ENCODE results near the gene FBXO2. TPM values are rescaled to one million over a fixed set of nuclear protein-coding genes. Genes with fewer than 3 reads are reported as not detected.

The FBXO2 gene
- polyA plus RNA-seq, 1 donor (not counting 4 experiments of a cell fraction or from before 2014, with no cell fraction given) = 42.2 TPM

DNA sequence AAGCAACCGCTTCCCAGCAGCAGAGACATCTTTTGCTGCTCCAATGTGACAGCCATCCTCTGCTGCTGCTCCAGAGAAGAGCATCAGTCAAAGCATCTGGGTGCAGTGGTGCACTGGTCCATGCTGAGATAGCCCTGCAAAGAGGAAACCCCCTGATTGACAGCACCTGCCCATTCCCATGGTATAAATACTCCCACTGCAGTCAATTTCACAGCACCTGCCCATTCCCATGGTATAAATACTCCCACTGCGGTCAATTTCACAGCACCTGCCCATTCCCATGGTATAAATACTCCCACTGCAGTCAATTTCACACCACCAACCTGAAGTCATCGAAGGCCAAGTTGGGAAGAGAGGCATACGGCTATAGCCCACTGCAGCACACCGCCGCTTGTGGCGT is 25.5 kb downstream of the FBXO2 start:
- Histone ChIP-seq H3K27me3 (ENCODE audit: control insufficient read depth, extremely low read depth, insufficient read depth, low read length) (peaks cover 3% of the 10 kb centered on the region), H3K36me3 (ENCODE audit: control insufficient read depth in 2 of 2, extremely low read depth in 1 of 2, insufficient read depth in 2 of 2, low read length in 2 of 2) (no peaks in the 10 kb centered on the region), H3K27ac (ENCODE audit: control insufficient read depth, insufficient read depth, low read length) (no peak overlapping the region), H2AFZ (ENCODE audit: control insufficient read depth, low read length) (no peak overlapping the region), H3K79me2 (ENCODE audit: control insufficient read depth, insufficient read depth, low read length) (no peaks in the 10 kb centered on the region), H4K20me1 (ENCODE audit: control insufficient read depth, extremely low read depth, insufficient read depth, low read length) (no peaks in the 10 kb centered on the region), H3K9me1 (ENCODE audit: control insufficient read depth, extremely low read depth, insufficient read depth, low read length) (no peaks in the 10 kb centered on the region), H3K9me3 (ENCODE audit: control insufficient read depth, low read depth, low read length) (no peaks in the 10 kb centered on the region), H3K9ac (ENCODE audit: control insufficient read depth, extremely low read depth, insufficient read depth, low read length) (no peak overlapping the region), H3K4me2 (ENCODE audit: control insufficient read depth, extremely low read depth, insufficient read depth, low read depth, low read length) (no peak overlapping the region), H3K4me1 (ENCODE audit: control insufficient read depth, extremely low read depth, insufficient read depth, low read length) (no peaks in the 10 kb centered on the region), H3K4me3 (ENCODE audit: control insufficient read depth in 2 of 3, extremely low read depth in 1 of 3, insufficient read depth in 2 of 3, low read depth in 1 of 3, low read length in 3 of 3) (no peak overlapping the region)
- dilution Hi-C loops (cut with MboI; ENCODE audit: extremely low pct_ligation_motif_present, low sequenced_read_pairs) = no loop called here
- TF ChIP-seq EZH2 (IDR thresholded peaks at IDR 0.05; ENCODE audit: low read length) = no peak
- TF ChIP-seq, protein P1, sequence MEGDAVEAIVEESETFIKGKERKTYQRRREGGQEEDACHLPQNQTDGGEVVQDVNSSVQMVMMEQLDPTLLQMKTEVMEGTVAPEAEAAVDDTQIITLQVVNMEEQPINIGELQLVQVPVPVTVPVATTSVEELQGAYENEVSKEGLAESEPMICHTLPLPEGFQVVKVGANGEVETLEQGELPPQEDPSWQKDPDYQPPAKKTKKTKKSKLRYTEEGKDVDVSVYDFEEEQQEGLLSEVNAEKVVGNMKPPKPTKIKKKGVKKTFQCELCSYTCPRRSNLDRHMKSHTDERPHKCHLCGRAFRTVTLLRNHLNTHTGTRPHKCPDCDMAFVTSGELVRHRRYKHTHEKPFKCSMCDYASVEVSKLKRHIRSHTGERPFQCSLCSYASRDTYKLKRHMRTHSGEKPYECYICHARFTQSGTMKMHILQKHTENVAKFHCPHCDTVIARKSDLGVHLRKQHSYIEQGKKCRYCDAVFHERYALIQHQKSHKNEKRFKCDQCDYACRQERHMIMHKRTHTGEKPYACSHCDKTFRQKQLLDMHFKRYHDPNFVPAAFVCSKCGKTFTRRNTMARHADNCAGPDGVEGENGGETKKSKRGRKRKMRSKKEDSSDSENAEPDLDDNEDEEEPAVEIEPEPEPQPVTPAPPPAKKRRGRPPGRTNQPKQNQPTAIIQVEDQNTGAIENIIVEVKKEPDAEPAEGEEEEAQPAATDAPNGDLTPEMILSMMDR (optimal IDR thresholded peaks at IDR 0.05 in 1 of 3, IDR thresholded peaks at IDR 0.05 in 1 of 3, conservative IDR thresholded peaks at IDR 0.05 in 1 of 3; ENCODE audit: extremely low read depth in 1 of 3, insufficient read depth in 2 of 3, low read length in 3 of 3) = no peak
- FAIRE-seq = no peak
- no peak for DNase-seq (ENCODE audit: low read depth, low spot score)

DNA sequence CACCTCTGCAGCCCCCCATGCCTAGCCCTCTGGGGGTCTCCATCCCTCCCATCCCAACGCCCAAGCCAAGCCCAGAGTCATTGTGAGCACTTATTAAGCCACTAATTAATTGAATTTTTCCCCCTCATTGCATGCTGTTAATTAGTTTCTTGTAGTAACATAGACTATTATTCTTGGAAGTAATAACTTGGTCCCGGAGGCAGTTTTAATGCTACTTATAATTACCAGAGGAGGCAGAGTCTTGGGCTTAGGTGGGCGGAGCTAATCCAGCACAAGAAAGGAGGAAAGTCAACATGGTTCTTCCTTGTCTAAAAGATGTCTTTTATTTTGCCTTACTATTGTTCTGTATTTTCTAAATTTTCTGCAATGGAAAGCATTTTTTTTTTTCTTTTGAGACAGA is 27.7 kb downstream of the FBXO2 start:
- Histone ChIP-seq H3K9ac (ENCODE audit: control insufficient read depth, extremely low read depth, insufficient read depth, low read length) (no peak overlapping the region), H2AFZ (ENCODE audit: control insufficient read depth, low read length) (no peak overlapping the region), H3K4me1 (ENCODE audit: control insufficient read depth, extremely low read depth, insufficient read depth, low read length) (no peaks in the 10 kb centered on the region), H3K27me3 (ENCODE audit: control insufficient read depth, extremely low read depth, insufficient read depth, low read length) (peaks cover 3% of the 10 kb centered on the region), H3K9me1 (ENCODE audit: control insufficient read depth, extremely low read depth, insufficient read depth, low read length) (no peaks in the 10 kb centered on the region), H3K27ac (ENCODE audit: control insufficient read depth, insufficient read depth, low read length) (no peak overlapping the region), H3K4me3 (ENCODE audit: control insufficient read depth in 2 of 3, extremely low read depth in 1 of 3, insufficient read depth in 2 of 3, low read depth in 1 of 3, low read length in 3 of 3) (no peak overlapping the region), H3K79me2 (ENCODE audit: control insufficient read depth, insufficient read depth, low read length) (no peaks in the 10 kb centered on the region), H3K4me2 (ENCODE audit: control insufficient read depth, extremely low read depth, insufficient read depth, low read depth, low read length) (no peak overlapping the region), H3K9me3 (ENCODE audit: control insufficient read depth, low read depth, low read length) (no peaks in the 10 kb centered on the region), H3K36me3 (ENCODE audit: control insufficient read depth in 2 of 2, extremely low read depth in 1 of 2, insufficient read depth in 2 of 2, low read length in 2 of 2) (no peaks in the 10 kb centered on the region), H4K20me1 (ENCODE audit: control insufficient read depth, extremely low read depth, insufficient read depth, low read length) (no peaks in the 10 kb centered on the region)
- DNase-seq (ENCODE audit: low read depth, low spot score) (no peak), FAIRE-seq (no peak)
- dilution Hi-C loops (cut with MboI; ENCODE audit: extremely low pct_ligation_motif_present, low sequenced_read_pairs) = no loop called here
- TF ChIP-seq, protein P1 (optimal IDR thresholded peaks at IDR 0.05 in 1 of 3, IDR thresholded peaks at IDR 0.05 in 1 of 3, conservative IDR thresholded peaks at IDR 0.05 in 1 of 3; ENCODE audit: extremely low read depth in 1 of 3, insufficient read depth in 2 of 3, low read length in 3 of 3) = no peak
- TF ChIP-seq EZH2 (IDR thresholded peaks at IDR 0.05; ENCODE audit: low read length) = no peak

Measured in keratinocyte (primary cell).